ENCODE measurements around the gene GRIA4.

GRCh38 chr11:105697291-105697690 lies 87.4 kb downstream of the GRIA4 start:
- TF ChIP-seq CTCF (conservative IDR thresholded peaks at IDR 0.05) (no peak), EZH2 (IDR thresholded peaks at IDR 0.05; ENCODE audit: low read depth) (no peak)
